GM21576 (cell line): ENCODE results near the gene TMEM132E.

Source experiments
- ATAC-seq: cut with Tn5 transposase; IDR thresholded peaks from one replicate; pipeline ENCODE4 v1.9.1; 2021; ENCODE audit warnings: mild to moderate bottlenecking, moderate library complexity; ENCODE audit not compliant: unreplicated experiment

The TMEM132E gene

GRCh38 chr17:34658811-34659560 is 79.6 kb downstream of the TMEM132E start:
- ATAC-seq, result no peak

- no peak for ATAC-seq
Observed at GRCh38 chr17:34663714-34664113, 84.3 kb downstream of the TMEM132E start.

GRCh38 chr17:34665150-34665806 is 85.9 kb downstream of the TMEM132E start:
- no peak for ATAC-seq

GRCh38 chr17:34665819-34666763 is 86.7 kb downstream of the TMEM132E start:
- ATAC-seq, result no peak

GRCh38 chr17:34667656-34668055 is 88.3 kb downstream of the TMEM132E start:
- ATAC-seq, result no peak

- no peak for ATAC-seq
Observed at GRCh38 chr17:34668206-34668605, 88.8 kb downstream of the TMEM132E start.

GRCh38 chr17:34669511-34669910 is 90.1 kb downstream of the TMEM132E start:
- ATAC-seq, result no peak

GRCh38 chr17:34670618-34671017 is 91.2 kb downstream of the TMEM132E start:
- ATAC-seq, result no peak

GRCh38 chr17:34671191-34671590 is 91.8 kb downstream of the TMEM132E start:
- ATAC-seq, result no peak

- ATAC-seq, result no peak
Observed at GRCh38 chr17:34672176-34672785, 92.9 kb downstream of the TMEM132E start.

- no peak for ATAC-seq
Observed at GRCh38 chr17:34673516-34673915, 94.1 kb downstream of the TMEM132E start.

- no peak for ATAC-seq
Observed at GRCh38 chr17:34673995-34674890, 94.9 kb downstream of the TMEM132E start.

- ATAC-seq, result no peak
Observed at GRCh38 chr17:34675143-34675542, 95.8 kb downstream of the TMEM132E start.

GRCh38 chr17:34675605-34676004 is 96.2 kb downstream of the TMEM132E start:
- no peak for ATAC-seq

- no peak for ATAC-seq
Observed at GRCh38 chr17:34680151-34680550, 100.8 kb downstream of the TMEM132E start.

- ATAC-seq, result no peak
Observed at GRCh38 chr17:34682305-34682704, 102.9 kb downstream of the TMEM132E start.

- ATAC-seq, result no peak
Observed at GRCh38 chr17:34683390-34683789, 104.0 kb downstream of the TMEM132E start.
